K562 (cell line): ENCODE measurements around the gene HOXD13. TPM values are rescaled to one million over a fixed set of nuclear protein-coding genes. Genes with fewer than 3 reads are reported as not detected.
A peak's percentile ranks its signal among the peaks of the same experiment; 100 is the strongest.

Source experiments
- ASH1L ChIP-seq: fragments of 450-650 bp; IDR thresholded peaks from 2 replicates; pipeline ENCODE4 v1.6.1; 2018; ENCODE audit warnings: borderline replicate concordance, mild to moderate bottlenecking, low read depth; ENCODE audit not compliant: partially characterized antibody
- BRCA1 ChIP-seq, 2 experiments: fragments of 450-650 bp in 1 of 2; sonication (generic) in 1 of 2; formaldehyde crosslinking in 1 of 2; IDR thresholded peaks; 2 replicates each; pipeline versions ENCODE4 v1.5.0 to v1.6.1; 2017 to 2020; ENCODE audit warnings: mild to moderate bottlenecking in 1 of 2, missing genetic modification reagents in 1 of 2
- CBX1 ChIP-seq: sonication (generic); IDR thresholded peaks from 2 replicates; pipeline ENCODE4 v1.6.1; 2016; ENCODE audit warnings: antibody characterized with exemption, low read depth, mild to moderate bottlenecking
- ESRRA ChIP-seq: fragments of 450-650 bp; IDR thresholded peaks from 2 replicates; pipeline ENCODE4 v1.6.1; 2014; ENCODE audit warnings: low read depth, mild to moderate bottlenecking, moderate library complexity, borderline replicate concordance
- ESRRB ChIP-seq: fragments of 250-450 bp; sonication (Bioruptor Pico); IDR thresholded peaks from 2 replicates; pipeline ENCODE4 v1.5.0; 2020; ENCODE audit warnings: mild to moderate bottlenecking, moderate library complexity, borderline replicate concordance
- HEY1 ChIP-seq: fragments of 250-450 bp; sonication (Bioruptor Pico); IDR thresholded peaks from 2 replicates; pipeline ENCODE4 v1.5.0; 2020; ENCODE audit warnings: mild to moderate bottlenecking, moderate library complexity, borderline replicate concordance
- KLF16 ChIP-seq: IDR thresholded peaks from 2 replicates; pipeline ENCODE4 v1.6.1; 2016; ENCODE audit warnings: antibody characterized with exemption
- LARP7 ChIP-seq: fragments of 450-650 bp; IDR thresholded peaks from 2 replicates; pipeline ENCODE4 v1.6.1; 2016
- MEIS2 ChIP-seq: fragments of 450-650 bp; IDR thresholded peaks from 2 replicates; pipeline ENCODE4 v1.6.1; 2014; ENCODE audit warnings: mild to moderate bottlenecking; ENCODE audit not compliant: partially characterized antibody
- NBN ChIP-seq: fragments of 450-650 bp; IDR thresholded peaks from 2 replicates; pipeline ENCODE4 v1.6.1; 2016; ENCODE audit warnings: low read depth, mild to moderate bottlenecking
- PRPF4 ChIP-seq: fragments of 200-400 bp; formaldehyde crosslinking; IDR thresholded peaks from one replicate; pipeline ENCODE4 v1.6.1; 2017; ENCODE audit warnings: low read length, low read depth, mild to moderate bottlenecking; ENCODE audit not compliant: insufficient read depth, poor library complexity, severe bottlenecking
- PTBP1 ChIP-seq: fragments of 200-400 bp; formaldehyde crosslinking; IDR thresholded peaks from 2 replicates; pipeline ENCODE4 v1.6.1; 2017; ENCODE audit warnings: low read depth, low read length
- TCFL5 ChIP-seq: fragments of 250-450 bp; sonication (Bioruptor Pico); conservative IDR thresholded peaks from 2 replicates; pipeline ENCODE4 v1.6.1; 2021; ENCODE audit warnings: mild to moderate bottlenecking, moderate library complexity, matching md5 sums
- THRAP3 ChIP-seq: fragments of 450-650 bp; IDR thresholded peaks from 2 replicates; pipeline ENCODE4 v1.6.1; 2016; ENCODE audit warnings: mild to moderate bottlenecking, inconsistent platforms, borderline replicate concordance
- XRCC3 ChIP-seq: fragments of 450-650 bp; IDR thresholded peaks from 2 replicates; pipeline ENCODE4 v1.6.1; 2017; ENCODE audit warnings: mild to moderate bottlenecking, moderate library complexity
- ZBED1 ChIP-seq: IDR thresholded peaks from 2 replicates; pipeline ENCODE4 v1.6.1; 2014
- ZBTB7A ChIP-seq: IDR thresholded peaks from 2 replicates; pipeline ENCODE4 v1.6.1; 2011; ENCODE audit warnings: low read depth, mild to moderate bottlenecking, low read length, moderate library complexity, borderline replicate concordance; ENCODE audit not compliant: control insufficient read depth
- ZEB2 ChIP-seq: fragments of 450-650 bp; IDR thresholded peaks from 2 replicates; pipeline ENCODE4 v1.6.1; 2016
- ZNF668 ChIP-seq: fragments of 250-450 bp; sonication (Bioruptor Pico); IDR thresholded peaks from 2 replicates; pipeline ENCODE4 v1.8.0; 2022; ENCODE audit warnings: mild to moderate bottlenecking, inconsistent platforms
- ZNF696 ChIP-seq: fragments of 250-450 bp; sonication (Bioruptor Pico); conservative IDR thresholded peaks from 2 replicates; pipeline ENCODE4 v1.4.0; 2020; ENCODE audit warnings: mild to moderate bottlenecking, moderate library complexity
- polyA plus RNA-seq, 8 experiments: library from polyadenylated mRNA; depleted of rRNA in 4 of 8; stranded (reverse) in 5 of 8; unstranded in 3 of 8; fragments of >200 nt; fragmentation: Nextera tagmentation in 2 of 8; fragmentation: Illumina TruSeq in 1 of 8; extraction: Ambion mirVana in 2 of 8; extraction: Trizol in 1 of 8; gene quantifications; 2 replicates each; pipeline versions ENCODE4 v1.2.1 to v1.2.3, GENCODE V29; 2011 to 2014; ENCODE audit warnings: inconsistent platforms in 1 of 8, missing spikeins in 1 of 8
- total RNA-seq, 7 experiments: library from RNA; depleted of rRNA in 6 of 7; stranded (reverse); fragments of >200 nt in 6 of 7; fragmentation: Illumina TruSeq in 2 of 7; extraction: Trizol in 2 of 7; gene quantifications; 2 replicates each; pipeline versions ENCODE4 v1.2.1 to v1.2.3, GENCODE V29; 2011 to 2021; ENCODE audit warnings: low replicate concordance in 1 of 7
- TF ChIP-seq, protein P1 (sequence below): fragments of 450-650 bp; IDR thresholded peaks from 2 replicates; pipeline ENCODE4 v1.6.1; 2016; ENCODE audit warnings: missing biosample characterization, missing genetic modification characterization
- TF ChIP-seq, protein P2 (sequence below): fragments of 250-450 bp; sonication (Bioruptor Pico); IDR thresholded peaks from 2 replicates; pipeline ENCODE4 v1.8.0; 2022; ENCODE audit warnings: moderate library complexity, mild to moderate bottlenecking, inconsistent platforms
- TF ChIP-seq, protein P3 (sequence below), 3 experiments: fragments of 200-800 bp in 1 of 3; sonication (Bioruptor generic) in 1 of 3; sonication (generic) in 1 of 3; formaldehyde crosslinking in 1 of 3; IDR thresholded peaks; 2 replicates each; pipeline versions ENCODE4 v1.6.1 to v1.8.0; 2016 to 2022; ENCODE audit warnings: mild to moderate bottlenecking in 2 of 3, missing compliant biosample characterization in 2 of 3, missing genetic modification characterization in 2 of 3, missing genetic modification reagents in 1 of 3
- TF ChIP-seq, protein P4 (sequence below): sonication (generic); formaldehyde crosslinking; IDR thresholded peaks from 2 replicates; pipeline ENCODE4 v1.8.1; 2022; ENCODE audit warnings: missing genetic modification reagents

HOXD13 gene
- total and polyA plus RNA-seq, 9 of the 15 experiments (the other 6 are each of a cell fraction or from before 2014, with no cell fraction given), result 0.03 to 0.04 TPM; not detected in 7

DNA sequence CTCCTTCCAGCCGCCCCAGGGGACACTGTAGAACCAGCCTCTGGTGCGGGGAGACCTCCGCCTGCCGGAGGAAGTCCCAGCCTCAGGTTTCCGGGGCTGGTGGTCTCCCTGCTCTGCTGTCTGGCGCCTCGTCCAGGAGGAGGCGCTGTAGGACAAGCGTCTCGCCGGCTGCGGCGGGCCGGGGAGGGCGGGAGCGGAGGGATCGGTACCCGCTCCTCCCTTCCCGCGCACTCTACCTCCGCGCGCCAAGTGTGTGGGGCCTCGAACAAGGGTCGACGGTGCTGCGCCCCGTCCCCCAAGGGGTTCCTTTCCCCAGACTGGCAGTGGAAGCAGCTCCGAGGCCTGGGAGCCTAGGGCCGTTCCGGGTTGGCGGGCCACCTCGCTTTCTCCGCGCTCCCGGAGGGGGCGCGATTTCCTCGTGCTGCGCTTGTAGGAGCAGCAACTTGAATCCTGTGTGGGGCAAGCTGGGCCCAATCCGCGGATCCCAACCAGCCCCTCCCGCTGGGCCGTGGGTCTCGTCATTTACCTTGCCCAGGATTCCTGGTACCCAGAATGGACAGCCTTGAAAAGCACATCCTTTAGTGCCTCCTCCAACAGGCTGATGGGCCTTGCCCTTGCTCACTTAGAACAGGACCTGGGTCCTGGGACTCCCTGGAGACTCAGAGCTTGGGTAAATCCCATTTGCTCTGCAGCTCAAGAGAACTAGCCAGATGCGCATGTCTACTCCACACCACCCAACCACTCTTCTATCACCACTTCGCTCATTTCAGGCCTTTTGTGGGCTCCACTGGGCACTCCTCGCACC lies 48.2 kb downstream of the HOXD13 start (continued):
- no peak for TF ChIP-seq MEIS2
- no peak for TF ChIP-seq PRPF4
- TF ChIP-seq CBX1, result 0 out of 2 replicates have a peak, but pooled peaks have one; percentile 61
- no peak for TF ChIP-seq PTBP1
- TF ChIP-seq ASH1L, result no peak
- TF ChIP-seq, protein P1, sequence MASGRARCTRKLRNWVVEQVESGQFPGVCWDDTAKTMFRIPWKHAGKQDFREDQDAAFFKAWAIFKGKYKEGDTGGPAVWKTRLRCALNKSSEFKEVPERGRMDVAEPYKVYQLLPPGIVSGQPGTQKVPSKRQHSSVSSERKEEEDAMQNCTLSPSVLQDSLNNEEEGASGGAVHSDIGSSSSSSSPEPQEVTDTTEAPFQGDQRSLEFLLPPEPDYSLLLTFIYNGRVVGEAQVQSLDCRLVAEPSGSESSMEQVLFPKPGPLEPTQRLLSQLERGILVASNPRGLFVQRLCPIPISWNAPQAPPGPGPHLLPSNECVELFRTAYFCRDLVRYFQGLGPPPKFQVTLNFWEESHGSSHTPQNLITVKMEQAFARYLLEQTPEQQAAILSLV (tag), result no peak
- no peak for TF ChIP-seq LARP7
- no peak for TF ChIP-seq THRAP3
- no peak for TF ChIP-seq TCFL5 (CRISPR knock-in tag)
- TF ChIP-seq, protein P2, sequence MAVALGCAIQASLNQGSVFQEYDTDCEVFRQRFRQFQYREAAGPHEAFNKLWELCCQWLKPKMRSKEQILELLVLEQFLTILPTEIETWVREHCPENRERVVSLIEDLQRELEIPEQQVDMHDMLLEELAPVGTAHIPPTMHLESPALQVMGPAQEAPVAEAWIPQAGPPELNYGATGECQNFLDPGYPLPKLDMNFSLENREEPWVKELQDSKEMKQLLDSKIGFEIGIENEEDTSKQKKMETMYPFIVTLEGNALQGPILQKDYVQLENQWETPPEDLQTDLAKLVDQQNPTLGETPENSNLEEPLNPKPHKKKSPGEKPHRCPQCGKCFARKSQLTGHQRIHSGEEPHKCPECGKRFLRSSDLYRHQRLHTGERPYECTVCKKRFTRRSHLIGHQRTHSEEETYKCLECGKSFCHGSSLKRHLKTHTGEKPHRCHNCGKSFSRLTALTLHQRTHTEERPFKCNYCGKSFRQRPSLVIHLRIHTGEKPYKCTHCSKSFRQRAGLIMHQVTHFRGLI (CRISPR knock-in tag), result no peak
- TF ChIP-seq ESRRB (CRISPR knock-in tag), result no peak
- no peak for TF ChIP-seq XRCC3
- TF ChIP-seq, protein P3, sequence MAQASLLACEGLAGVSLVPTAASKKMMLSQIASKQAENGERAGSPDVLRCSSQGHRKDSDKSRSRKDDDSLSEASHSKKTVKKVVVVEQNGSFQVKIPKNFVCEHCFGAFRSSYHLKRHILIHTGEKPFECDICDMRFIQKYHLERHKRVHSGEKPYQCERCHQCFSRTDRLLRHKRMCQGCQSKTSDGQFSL (CRISPR knock-in tag; IDR thresholded peaks at IDR 0.05), result 0 out of 2 replicates have a peak, but pooled peaks have one; percentile 35
- TF ChIP-seq, protein P3 (tag; IDR thresholded peaks at IDR 0.05), result no peak
- TF ChIP-seq ZNF668 (CRISPR knock-in tag), result no peak
- no peak for TF ChIP-seq BRCA1 (IDR thresholded peaks at IDR 0.05)
- no peak for TF ChIP-seq BRCA1 (CRISPR knock-in tag; IDR thresholded peaks at IDR 0.05)
- TF ChIP-seq ZBTB7A, result peak; percentile 84; the same call in 1 of the 2 replicates
- TF ChIP-seq ESRRA, result 0 out of 2 replicates have a peak, but pooled peaks have one; percentile 43
- no peak for TF ChIP-seq ZEB2
- no peak for TF ChIP-seq ZNF696 (CRISPR knock-in tag)
- TF ChIP-seq, protein P4, sequence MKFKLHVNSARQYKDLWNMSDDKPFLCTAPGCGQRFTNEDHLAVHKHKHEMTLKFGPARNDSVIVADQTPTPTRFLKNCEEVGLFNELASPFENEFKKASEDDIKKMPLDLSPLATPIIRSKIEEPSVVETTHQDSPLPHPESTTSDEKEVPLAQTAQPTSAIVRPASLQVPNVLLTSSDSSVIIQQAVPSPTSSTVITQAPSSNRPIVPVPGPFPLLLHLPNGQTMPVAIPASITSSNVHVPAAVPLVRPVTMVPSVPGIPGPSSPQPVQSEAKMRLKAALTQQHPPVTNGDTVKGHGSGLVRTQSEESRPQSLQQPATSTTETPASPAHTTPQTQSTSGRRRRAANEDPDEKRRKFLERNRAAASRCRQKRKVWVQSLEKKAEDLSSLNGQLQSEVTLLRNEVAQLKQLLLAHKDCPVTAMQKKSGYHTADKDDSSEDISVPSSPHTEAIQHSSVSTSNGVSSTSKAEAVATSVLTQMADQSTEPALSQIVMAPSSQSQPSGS, result no peak
- 0 out of 2 replicates have a peak, but pooled peaks have one; percentile 44 for TF ChIP-seq ZBED1
- TF ChIP-seq KLF16, result 0 out of 2 replicates have a peak, but pooled peaks have one; percentile 32
- no peak for TF ChIP-seq HEY1 (CRISPR knock-in tag)
- TF ChIP-seq NBN, result no peak
